Stimulated activated CD8-positive, alpha-beta memory T cell treated with anti-CD3 and anti-CD28 coated beads, Interleukin-4, amount 100 ng/mL, for 24 hours (primary cell): ENCODE measurements around the gene PTPRA.
"Not testable (repeated sequence)": the region's sequence is repeated elsewhere in the genome, so short reads cannot be mapped to it uniquely, and the experiment has no call there.

ENCODE experiments used
- DNase-seq: peaks from one replicate; pipeline ENCODE4 v3.0.0-alpha.2; 2020; ENCODE audit warnings: low read depth

The PTPRA gene

GRCh38 chr20:3073251-3073643 is 200.0 kb downstream of the PTPRA start:
- DNase-seq = not testable (repeated sequence)

- DNase-seq = no peak
Observed at GRCh38 chr20:3074812-3075211, 201.5 kb downstream of the PTPRA start.

GRCh38 chr20:3075315-3075714 is 202.0 kb downstream of the PTPRA start:
- DNase-seq = not testable (repeated sequence)

GRCh38 chr20:3077618-3078134 is 204.4 kb downstream of the PTPRA start:
- DNase-seq = no peak

GRCh38 chr20:3080939-3081388 is 207.7 kb downstream of the PTPRA start:
- no peak for DNase-seq

- DNase-seq = no peak
Observed at GRCh38 chr20:3081641-3082040, 208.4 kb downstream of the PTPRA start.

- DNase-seq = no peak
Observed at GRCh38 chr20:3082306-3082951, 209.1 kb downstream of the PTPRA start.

- DNase-seq = no peak
Observed at GRCh38 chr20:3082955-3083952, 210.0 kb downstream of the PTPRA start.

- no peak for DNase-seq
Observed at GRCh38 chr20:3084283-3084985, 211.2 kb downstream of the PTPRA start, which contains the start of gene AVP. TSS of gene AVP (minus strand) at chr20:3084724. CDS start at chr20:3084674, 50 bp downstream.

GRCh38 chr20:3084986-3085360 is 211.7 kb downstream of the PTPRA start:
- no peak for DNase-seq

GRCh38 chr20:3085571-3086072 is 212.3 kb downstream of the PTPRA start:
- DNase-seq = no peak

- no peak for DNase-seq
Observed at GRCh38 chr20:3088031-3088430, 214.8 kb downstream of the PTPRA start.
